ENCODE results near the gene FES. TPM values are rescaled to one million over a fixed set of nuclear protein-coding genes. Genes with fewer than 3 reads are reported as not detected.

FES gene
- total RNA-seq, 1 experiment from 2014 or later = 6.7 TPM

- H3K27ac ChIP-seq (ENCODE audit: insufficient read length, low read depth, low read length) = no peak overlapping the region
- no peaks in the 10 kb centered on the region for H3K9me3 ChIP-seq (ENCODE audit: control insufficient read depth, low read depth, low read length)
- Mint-ChIP-seq H3K9me3 (no peaks in the 10 kb centered on the region), H3K27ac (no peak overlapping the region), H3K36me3 (ENCODE audit: insufficient read depth in 1 of 3, low read depth in 3 of 3) (peaks cover 20 to 44% (median 33%) of the 10 kb centered on the region in 3 experiments; a peak in 6 of 7 replicates), H3K27me3 (ENCODE audit: low read depth) (no peaks in the 10 kb centered on the region), H3K4me1 (peaks cover 11 to 18% of the 10 kb centered on the region in 2 experiments), H3K4me3 (no peak overlapping the region)
- no peak overlapping the region for H3K4ac ChIP-seq (ENCODE audit: low read depth, low read length)
- H3K4me1 ChIP-seq (ENCODE audit: insufficient read depth, low read length) = no peaks in the 10 kb centered on the region; the same call in 1 of the 2 replicates
- no peak overlapping the region for H3K14ac ChIP-seq (ENCODE audit: insufficient read depth, low read length)
- H3K56ac ChIP-seq (ENCODE audit: insufficient read length, low read depth, low read length) = no peak overlapping the region
- no peak overlapping the region for H2BK12ac ChIP-seq (ENCODE audit: insufficient read length, low read depth, low read length)
- no peaks in the 10 kb centered on the region for H4K20me1 ChIP-seq (ENCODE audit: control insufficient read depth, insufficient read depth, insufficient read length)
- no CpG with 5 or more reads among the region's 15 CpGs for WGBS (ENCODE audit: extremely low coverage, insufficient read length, low lambda C conversion rate)
- H4K5ac ChIP-seq (ENCODE audit: insufficient read length, low read depth, low read length) = no peak overlapping the region
- no peak overlapping the region for H4K91ac ChIP-seq (ENCODE audit: insufficient read length, low read depth, low read length)
- H3K9ac ChIP-seq (ENCODE audit: extremely low read depth, insufficient read length, low read length) = no peak overlapping the region
- H3K23me2 ChIP-seq (ENCODE audit: insufficient read length, low read depth, low read length, poor library complexity, severe bottlenecking) = no peaks in the 10 kb centered on the region
- no peak overlapping the region for H3K4me2 ChIP-seq (ENCODE audit: insufficient read depth, insufficient read length, low read length)
- no peak overlapping the region for H3K23ac ChIP-seq (ENCODE audit: insufficient read length, low read depth, low read length)
- H3K79me1 ChIP-seq (ENCODE audit: insufficient read depth, low read depth, low read length, poor library complexity, severe bottlenecking) = no peaks in the 10 kb centered on the region
- H2BK15ac ChIP-seq (ENCODE audit: low read depth, low read length) = no peak overlapping the region
- no peaks in the 10 kb centered on the region for H3K79me2 ChIP-seq (ENCODE audit: insufficient read depth, low read length)
- H3K18ac ChIP-seq (ENCODE audit: insufficient read length, low read depth, low read length) = no peak overlapping the region
- H2AK5ac ChIP-seq (ENCODE audit: insufficient read length, low read length) = no peak overlapping the region
- no peak for DNase-seq
- no peak for TF ChIP-seq CTCF (conservative IDR thresholded peaks at IDR 0.05)
- no peak overlapping the region for H2AFZ ChIP-seq (ENCODE audit: low read length)
- H3K27me3 ChIP-seq (ENCODE audit: insufficient read depth, low read length) = no peaks in the 10 kb centered on the region
- no peak overlapping the region for H2BK120ac ChIP-seq (ENCODE audit: low read depth, low read length, poor library complexity, severe bottlenecking)
- H3T11ph ChIP-seq (ENCODE audit: low read length) = no peak overlapping the region
- H2BK20ac ChIP-seq (ENCODE audit: low read depth, low read length, poor library complexity, severe bottlenecking) = no peak overlapping the region
- H4K8ac ChIP-seq (replicated peaks; ENCODE audit: insufficient read length, low read depth, low read length) = no peak overlapping the region
- H2BK5ac ChIP-seq (ENCODE audit: insufficient read length, low read length) = no peak overlapping the region
Measured at GRCh38 chr15:90878660-90879059, 5.6 kb upstream of the FES start.

All from H9 (cell line).